Measurements from ENCODE around the gene CCT8.
"Not testable (repeated sequence)": the region's sequence is repeated elsewhere in the genome, so short reads cannot be mapped to it uniquely, and the experiment has no call there.

The CCT8 gene

DNA sequence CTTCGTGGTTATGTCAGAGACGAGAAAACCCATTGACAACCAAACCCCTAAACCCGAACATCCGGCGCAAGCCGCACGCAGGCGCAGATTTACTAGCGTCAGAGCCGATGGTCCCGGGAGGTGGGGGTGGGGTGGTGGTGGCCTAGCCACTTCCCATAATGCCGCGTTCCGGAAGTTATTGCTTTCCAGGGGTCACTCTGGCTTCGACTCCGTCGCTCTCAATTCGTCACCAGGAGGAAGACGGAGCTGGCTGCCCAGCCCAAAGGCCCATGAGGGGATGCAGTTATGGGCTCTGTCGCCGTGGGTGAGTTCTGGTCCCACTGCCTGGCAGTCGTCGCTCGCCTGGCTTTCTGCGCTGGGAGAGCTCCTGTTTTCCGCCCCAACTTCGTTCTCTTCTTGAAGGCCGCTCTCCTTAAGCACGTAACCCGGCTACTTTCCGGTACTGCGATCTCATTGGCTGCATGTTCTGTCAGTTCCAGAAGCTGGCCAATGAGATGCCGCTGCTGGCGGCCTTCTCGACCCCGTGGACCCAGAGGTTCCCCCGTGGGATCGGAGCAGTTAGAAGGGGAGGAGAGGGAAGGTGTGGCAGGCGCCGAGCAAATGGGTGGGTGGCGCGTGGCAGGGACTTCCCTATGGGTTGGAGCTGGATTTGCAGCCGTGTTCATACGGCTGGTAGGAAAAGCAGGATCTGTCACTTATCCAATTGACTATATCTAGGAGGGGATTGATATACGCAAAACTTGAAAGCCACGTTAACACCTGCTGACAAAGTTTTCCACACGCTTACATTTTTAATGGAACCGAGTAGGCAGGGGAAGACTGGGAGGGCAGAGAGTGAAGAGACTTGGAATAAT lies 48.7 kb downstream of the CCT8 start, which contains the start of gene USP16:
Gene USP16, plus strand, starts transcription at position 195 of the 854 bp plus-strand sequence. CDS start 3,246 bp downstream, outside the sequence.
- Histone ChIP-seq H3K4me3 (ENCODE audit: insufficient read depth, low read depth, low read length, poor library complexity, severe bottlenecking) (peak within 1 kb of the TSS; percentile 67), H3K27me3 (replicated peaks; ENCODE audit: control insufficient read depth, insufficient read depth, low read length, poor library complexity, severe bottlenecking) (no peaks in the 10 kb centered on the region), H3K27ac (ENCODE audit: insufficient read depth, low read length, poor library complexity, severe bottlenecking) (peak within 1 kb of the TSS; percentile 97), H3K4me1 (ENCODE audit: control insufficient read depth, insufficient read depth, low read length, poor library complexity, severe bottlenecking) (peaks cover 24% of the 10 kb centered on the region), H3K36me3 (ENCODE audit: control insufficient read depth, insufficient read depth, low read length) (peaks cover 5% of the 10 kb centered on the region), H3K9me3 (ENCODE audit: control insufficient read depth, low read length) (no peaks in the 10 kb centered on the region)
- DNase-seq, result peak; percentile 93 to 95 (median 94)

DNA sequence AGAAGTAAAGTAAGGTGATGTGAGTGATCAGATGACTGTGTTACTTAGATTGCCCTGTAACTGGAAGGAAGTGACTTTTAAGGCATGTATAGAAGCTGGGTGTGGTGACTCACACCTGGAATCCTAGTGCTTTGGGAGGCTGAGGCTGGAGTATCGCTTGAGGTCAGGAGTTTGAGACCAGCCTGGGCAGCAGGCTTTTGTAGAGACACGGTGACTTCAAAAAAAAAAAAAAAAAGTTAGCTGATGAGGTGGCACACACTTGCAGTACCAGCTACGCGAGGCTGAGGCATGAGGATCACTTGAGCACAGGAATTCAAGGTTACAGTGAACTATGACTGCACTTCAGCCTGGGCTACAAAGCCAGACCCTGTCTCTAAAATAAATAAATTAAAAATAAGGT lies 51.3 kb downstream of the CCT8 start:
- Histone ChIP-seq H3K4me1 (ENCODE audit: control insufficient read depth, insufficient read depth, low read length, poor library complexity, severe bottlenecking) (peaks cover 27% of the 10 kb centered on the region), H3K9me3 (ENCODE audit: control insufficient read depth, low read length) (no peaks in the 10 kb centered on the region), H3K36me3 (ENCODE audit: control insufficient read depth, insufficient read depth, low read length) (no peaks in the 10 kb centered on the region), H3K4me3 (ENCODE audit: insufficient read depth, low read depth, low read length, poor library complexity, severe bottlenecking) (no peak overlapping the region), H3K27ac (ENCODE audit: insufficient read depth, low read length, poor library complexity, severe bottlenecking) (peak overlapping the region; percentile 21), H3K27me3 (replicated peaks; ENCODE audit: control insufficient read depth, insufficient read depth, low read length, poor library complexity, severe bottlenecking) (no peaks in the 10 kb centered on the region)
- DNase-seq, result peak in 1 of 3 donors; percentile 2

DNA sequence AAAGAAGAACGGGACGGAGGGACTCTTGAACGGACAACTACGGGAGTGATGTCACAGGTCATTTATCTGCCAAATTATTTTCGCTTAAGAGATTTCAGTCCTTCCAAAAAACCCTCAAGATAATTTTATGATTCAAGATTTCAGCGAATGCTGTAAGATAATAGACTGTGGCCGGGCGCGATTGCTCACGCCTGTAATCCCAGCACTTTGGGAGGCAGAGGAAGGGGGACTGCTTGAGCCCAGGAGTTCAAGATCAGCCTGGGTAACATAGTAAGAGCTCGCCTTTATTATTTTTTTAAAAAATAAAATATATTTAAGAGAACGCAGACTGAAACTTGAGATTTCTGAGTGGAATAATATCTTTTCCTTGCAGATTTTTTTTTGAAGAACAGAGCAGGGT lies 54.9 kb downstream of the CCT8 start:
- H3K27ac ChIP-seq (ENCODE audit: insufficient read depth, low read length, poor library complexity, severe bottlenecking), result peak overlapping the region; percentile 76
- no peak for DNase-seq
- no peaks in the 10 kb centered on the region for H3K9me3 ChIP-seq (ENCODE audit: control insufficient read depth, low read length)
- H3K4me3 ChIP-seq (ENCODE audit: insufficient read depth, low read depth, low read length, poor library complexity, severe bottlenecking), result peak overlapping the region; percentile 70
- peaks cover 11% of the 10 kb centered on the region for H3K4me1 ChIP-seq (ENCODE audit: control insufficient read depth, insufficient read depth, low read length, poor library complexity, severe bottlenecking)
- no peaks in the 10 kb centered on the region for H3K27me3 ChIP-seq (replicated peaks; ENCODE audit: control insufficient read depth, insufficient read depth, low read length, poor library complexity, severe bottlenecking)
- no peaks in the 10 kb centered on the region for H3K36me3 ChIP-seq (ENCODE audit: control insufficient read depth, insufficient read depth, low read length)

DNA sequence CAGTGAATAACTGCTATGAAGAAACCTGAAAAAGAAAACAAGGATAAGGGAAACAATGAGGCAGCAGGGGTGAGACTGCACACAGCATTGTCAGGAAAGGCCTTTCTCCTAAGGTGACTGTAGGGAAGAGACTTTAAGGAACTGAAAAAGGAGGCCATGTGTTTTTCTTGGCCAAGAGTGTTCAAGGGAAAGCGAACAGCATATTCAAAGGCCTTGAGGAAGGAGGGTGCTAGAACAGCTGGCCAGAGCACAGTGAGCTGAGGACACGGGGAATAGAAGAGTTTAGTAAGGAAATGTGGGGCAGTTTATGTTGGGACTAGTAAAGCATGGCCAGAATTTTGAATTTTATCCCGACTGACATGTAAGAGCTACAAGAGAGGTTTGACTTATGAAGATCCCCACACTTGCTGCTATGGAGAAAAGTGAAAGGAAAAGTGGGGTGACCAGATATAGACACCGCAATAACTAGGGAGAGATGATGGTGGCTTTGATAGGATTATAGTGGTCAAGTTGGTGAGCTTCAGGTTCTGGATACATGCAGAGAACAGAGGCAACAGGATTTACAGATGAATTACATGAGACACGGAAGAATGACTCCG lies 55.7 kb downstream of the CCT8 start:
- H3K27ac ChIP-seq (ENCODE audit: insufficient read depth, low read length, poor library complexity, severe bottlenecking), result no peak overlapping the region
- no peaks in the 10 kb centered on the region for H3K9me3 ChIP-seq (ENCODE audit: control insufficient read depth, low read length)
- DNase-seq, result no peak
- H3K27me3 ChIP-seq (replicated peaks; ENCODE audit: control insufficient read depth, insufficient read depth, low read length, poor library complexity, severe bottlenecking), result no peaks in the 10 kb centered on the region
- peaks cover 7% of the 10 kb centered on the region for H3K4me1 ChIP-seq (ENCODE audit: control insufficient read depth, insufficient read depth, low read length, poor library complexity, severe bottlenecking)
- H3K4me3 ChIP-seq (ENCODE audit: insufficient read depth, low read depth, low read length, poor library complexity, severe bottlenecking), result peak overlapping the region; percentile 70
- H3K36me3 ChIP-seq (ENCODE audit: control insufficient read depth, insufficient read depth, low read length), result no peaks in the 10 kb centered on the region

DNA sequence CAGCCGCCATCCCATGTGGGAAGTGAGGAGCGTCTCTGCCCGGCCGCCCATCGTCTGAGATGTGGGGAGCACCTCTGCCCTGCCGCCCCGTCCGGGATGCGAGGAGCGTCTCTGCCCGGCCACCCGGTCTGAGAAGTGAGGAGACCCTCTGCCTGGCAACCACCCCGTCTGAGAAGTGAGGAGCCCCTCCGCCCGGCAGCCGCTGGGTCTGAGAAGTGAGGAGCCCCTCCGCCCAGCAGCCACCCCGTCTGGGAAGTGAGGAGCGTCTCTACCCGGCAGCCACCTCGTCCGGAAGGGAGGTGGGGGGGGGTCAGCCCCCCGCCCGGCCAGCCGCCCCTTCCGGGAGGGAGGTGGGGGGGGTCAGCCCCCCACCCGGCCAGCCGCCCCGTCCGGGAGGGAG lies 62.2 kb downstream of the CCT8 start:
- not testable (repeated sequence) for H3K9me3 ChIP-seq (ENCODE audit: control insufficient read depth, low read length); H3K36me3 ChIP-seq (ENCODE audit: control insufficient read depth, insufficient read depth, low read length); DNase-seq; H3K4me1 ChIP-seq (ENCODE audit: control insufficient read depth, insufficient read depth, low read length, poor library complexity, severe bottlenecking); H3K4me3 ChIP-seq (ENCODE audit: insufficient read depth, low read depth, low read length, poor library complexity, severe bottlenecking); H3K27ac ChIP-seq (ENCODE audit: insufficient read depth, low read length, poor library complexity, severe bottlenecking); H3K27me3 ChIP-seq (replicated peaks; ENCODE audit: control insufficient read depth, insufficient read depth, low read length, poor library complexity, severe bottlenecking)

DNA sequence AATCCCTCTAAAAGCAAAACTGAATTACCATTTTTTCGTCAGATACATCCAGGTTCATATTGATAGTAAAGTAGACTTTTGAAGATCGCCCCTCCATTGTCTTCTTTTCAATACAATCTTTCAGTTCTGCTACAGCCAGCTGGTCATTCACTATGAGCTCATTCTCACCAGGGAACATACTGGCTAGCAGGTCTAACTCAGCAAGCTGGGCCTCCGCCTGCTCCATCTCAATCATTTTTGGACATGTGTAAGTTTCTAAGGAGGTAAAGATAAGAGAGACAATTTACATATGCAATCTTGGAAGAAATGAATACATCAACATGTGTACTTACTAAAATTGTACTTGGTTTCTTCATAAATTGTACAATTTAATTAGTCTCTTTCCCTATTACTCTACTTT lies 65.1 kb downstream of the CCT8 start:
- H3K4me1 ChIP-seq (ENCODE audit: control insufficient read depth, insufficient read depth, low read length, poor library complexity, severe bottlenecking), result no peaks in the 10 kb centered on the region
- no peak for DNase-seq
- H3K4me3 ChIP-seq (ENCODE audit: insufficient read depth, low read depth, low read length, poor library complexity, severe bottlenecking), result no peak overlapping the region
- no peaks in the 10 kb centered on the region for H3K9me3 ChIP-seq (ENCODE audit: control insufficient read depth, low read length)
- no peaks in the 10 kb centered on the region for H3K36me3 ChIP-seq (ENCODE audit: control insufficient read depth, insufficient read depth, low read length)
- H3K27ac ChIP-seq (ENCODE audit: insufficient read depth, low read length, poor library complexity, severe bottlenecking), result no peak overlapping the region
- no peaks in the 10 kb centered on the region for H3K27me3 ChIP-seq (replicated peaks; ENCODE audit: control insufficient read depth, insufficient read depth, low read length, poor library complexity, severe bottlenecking)

DNA sequence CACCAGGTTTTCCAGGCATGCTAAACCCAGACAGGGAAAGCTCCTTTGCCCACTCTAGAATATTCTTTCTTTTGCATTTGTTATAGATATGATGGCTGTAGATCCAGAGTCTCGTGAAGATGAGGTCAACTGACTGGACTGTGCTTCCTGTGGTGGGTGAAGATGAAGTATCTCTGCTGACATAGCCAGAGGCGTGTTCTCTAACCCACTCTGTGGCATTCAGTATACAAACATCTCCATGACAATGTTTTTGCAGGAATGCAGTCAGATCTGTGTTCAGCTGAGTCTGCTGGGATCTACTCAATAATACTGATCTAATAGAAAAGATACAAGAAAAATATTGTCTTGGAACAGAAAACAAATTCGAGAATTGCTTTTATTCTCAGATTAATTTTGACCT lies 65.6 kb downstream of the CCT8 start:
- Histone ChIP-seq H3K36me3 (ENCODE audit: control insufficient read depth, insufficient read depth, low read length) (no peaks in the 10 kb centered on the region), H3K27me3 (replicated peaks; ENCODE audit: control insufficient read depth, insufficient read depth, low read length, poor library complexity, severe bottlenecking) (no peaks in the 10 kb centered on the region), H3K4me3 (ENCODE audit: insufficient read depth, low read depth, low read length, poor library complexity, severe bottlenecking) (no peak overlapping the region), H3K27ac (ENCODE audit: insufficient read depth, low read length, poor library complexity, severe bottlenecking) (no peak overlapping the region), H3K9me3 (ENCODE audit: control insufficient read depth, low read length) (no peaks in the 10 kb centered on the region), H3K4me1 (ENCODE audit: control insufficient read depth, insufficient read depth, low read length, poor library complexity, severe bottlenecking) (no peaks in the 10 kb centered on the region)
- DNase-seq, result no peak

DNA sequence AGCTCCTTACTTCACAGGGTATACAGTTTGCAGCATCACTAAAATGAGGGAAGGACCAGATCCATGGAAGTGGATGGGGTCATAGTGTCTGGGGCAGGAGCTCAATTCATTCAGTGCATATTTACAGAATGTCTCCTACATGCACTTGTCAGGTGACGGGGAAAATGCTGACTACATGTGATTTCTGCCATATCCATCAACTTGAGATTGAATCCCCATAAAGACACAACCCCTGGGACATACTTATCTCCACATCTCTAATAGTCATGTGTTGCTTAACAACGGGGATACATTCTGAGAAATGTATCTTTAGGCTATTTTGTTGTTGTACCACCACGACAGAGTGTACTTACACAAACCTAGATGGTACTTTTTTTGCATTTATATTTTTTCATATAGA lies 66.3 kb downstream of the CCT8 start:
- peaks cover 4% of the 10 kb centered on the region for H3K4me1 ChIP-seq (ENCODE audit: control insufficient read depth, insufficient read depth, low read length, poor library complexity, severe bottlenecking)
- H3K9me3 ChIP-seq (ENCODE audit: control insufficient read depth, low read length), result no peaks in the 10 kb centered on the region
- H3K27me3 ChIP-seq (replicated peaks; ENCODE audit: control insufficient read depth, insufficient read depth, low read length, poor library complexity, severe bottlenecking), result no peaks in the 10 kb centered on the region
- no peaks in the 10 kb centered on the region for H3K36me3 ChIP-seq (ENCODE audit: control insufficient read depth, insufficient read depth, low read length)
- no peak for DNase-seq
- H3K27ac ChIP-seq (ENCODE audit: insufficient read depth, low read length, poor library complexity, severe bottlenecking), result no peak overlapping the region
- no peak overlapping the region for H3K4me3 ChIP-seq (ENCODE audit: insufficient read depth, low read depth, low read length, poor library complexity, severe bottlenecking)
